Activated T-cell treated with anti-CD3 and anti-CD28 coated beads, Interleukin-2, amount 50 U/mL, for 4 hours (primary cell): ENCODE results near the gene HEG1. TPM values are rescaled to one million over a fixed set of nuclear protein-coding genes. Genes with fewer than 3 reads are reported as not detected.

Source experiments
- total RNA-seq, 3 donors: library from RNA; stranded (reverse); gene quantifications; one replicate each; pipeline ENCODE4 v1.2.1, GENCODE V29; 2021

The HEG1 gene
- total RNA-seq, 3 donors from 2014 or later, result 6.4 to 9.0 (median 7.2) TPM

Other genes starting within 250 kb of the HEG1 start
- under 1 TPM; 0.71 to 0.87 (median 0.71) TPM for gene ITGB5, start 168.6 kb downstream of the HEG1 start, total RNA-seq
- gene MUC13, start 121.2 kb downstream of the HEG1 start, total RNA-seq, result under 1 TPM in 2 of 3 donors, not detected in 1; 0.05 to 0.10 TPM
- 1 to 10 TPM in 1 of 3 donors, under 1 TPM in 2; 0.35 to 1.7 (median 0.63) TPM for gene SLC12A8, start 156.8 kb upstream of the HEG1 start, total RNA-seq